GM11168 (cell line): ENCODE measurements around the gene FOXO1.

ENCODE experiments used
- in situ Hi-C: fragments of 300-500 bp; cut with MboI; formaldehyde crosslinking; loops from one replicate; pipeline ENCODE4 v1.12.0; 2022; ENCODE audit warnings: low sequenced_read_pairs; ENCODE audit not compliant: unreplicated experiment

FOXO1 gene

GRCh38 chr13:40640845-40641458 lies 25.5 kb downstream of the FOXO1 start:
- in situ Hi-C loops: no loop called here

GRCh38 chr13:40640202-40640601 lies 26.2 kb downstream of the FOXO1 start:
- in situ Hi-C loops: no loop called here

GRCh38 chr13:40639221-40639681 lies 27.2 kb downstream of the FOXO1 start:
- in situ Hi-C loops: no loop called here

- in situ Hi-C loops: no loop called here
These were observed 28.8 kb downstream of the FOXO1 start for GRCh38 chr13:40637643-40638042.

- in situ Hi-C loops: no loop called here
These were observed 31.0 kb downstream of the FOXO1 start for GRCh38 chr13:40635315-40635995.

GRCh38 chr13:40632915-40633314 lies 33.5 kb downstream of the FOXO1 start:
- in situ Hi-C loops: no loop called here

- in situ Hi-C loops: no loop called here
These were observed 34.8 kb downstream of the FOXO1 start for GRCh38 chr13:40631605-40632004.

GRCh38 chr13:40629678-40630384 lies 36.6 kb downstream of the FOXO1 start:
- in situ Hi-C loops: no loop called here

DNA sequence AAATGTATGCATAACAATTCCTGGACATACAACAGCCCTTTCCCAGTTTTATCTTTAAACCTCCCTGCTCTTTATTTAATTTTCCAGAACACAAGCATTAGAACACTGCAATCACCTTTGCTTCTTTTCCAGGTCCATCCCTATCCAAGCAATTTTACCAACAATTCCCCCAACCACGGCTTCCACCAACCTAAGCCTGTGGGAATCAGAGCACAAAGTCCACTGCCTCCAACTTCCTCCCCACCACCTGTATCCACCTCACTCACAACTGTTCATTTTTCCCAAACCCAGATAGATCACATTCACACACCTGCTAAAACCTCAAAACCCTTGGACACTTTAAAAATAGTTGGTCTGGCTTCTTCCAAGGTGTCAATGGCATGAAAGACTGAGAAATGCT lies 39.5 kb downstream of the FOXO1 start:
- in situ Hi-C loops: no loop called here

DNA sequence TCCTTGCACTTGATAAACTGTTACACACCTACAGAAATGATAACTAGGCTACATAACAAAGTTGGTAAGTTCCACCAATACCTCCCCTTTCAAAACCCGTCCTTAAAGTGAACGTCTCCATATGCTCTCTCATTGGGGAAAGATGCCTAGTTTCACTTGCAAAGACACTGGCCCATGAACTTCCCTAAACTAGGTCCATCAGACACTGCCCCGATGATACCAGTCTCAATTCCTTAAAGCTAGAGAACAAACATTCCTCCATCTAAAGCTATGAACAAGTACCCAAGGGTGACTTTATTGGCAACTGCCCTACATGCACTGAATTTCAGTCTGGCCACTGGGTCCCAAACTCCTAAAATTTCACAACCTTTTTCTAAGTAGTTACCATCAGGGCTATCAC lies 39.9 kb downstream of the FOXO1 start:
- in situ Hi-C loops: no loop called here

DNA sequence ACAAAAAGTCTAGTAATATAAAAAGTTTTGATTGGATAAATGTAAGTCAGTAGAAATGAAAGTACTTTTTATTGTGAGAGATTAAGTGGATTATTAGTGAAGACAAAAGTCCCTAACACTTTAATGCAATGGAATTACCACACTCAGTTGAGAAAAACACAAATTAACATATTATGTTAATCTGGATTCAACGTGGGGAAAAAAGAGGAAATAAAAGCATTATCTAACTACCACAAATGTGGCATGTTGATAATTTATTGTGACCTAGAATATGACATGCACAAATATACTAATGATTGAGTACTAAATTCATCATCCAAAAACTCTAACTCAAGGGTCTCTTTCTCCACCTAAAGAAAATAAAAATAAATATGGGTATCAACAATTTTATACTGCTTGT lies 41.5 kb downstream of the FOXO1 start:
- in situ Hi-C loops: no loop called here

DNA sequence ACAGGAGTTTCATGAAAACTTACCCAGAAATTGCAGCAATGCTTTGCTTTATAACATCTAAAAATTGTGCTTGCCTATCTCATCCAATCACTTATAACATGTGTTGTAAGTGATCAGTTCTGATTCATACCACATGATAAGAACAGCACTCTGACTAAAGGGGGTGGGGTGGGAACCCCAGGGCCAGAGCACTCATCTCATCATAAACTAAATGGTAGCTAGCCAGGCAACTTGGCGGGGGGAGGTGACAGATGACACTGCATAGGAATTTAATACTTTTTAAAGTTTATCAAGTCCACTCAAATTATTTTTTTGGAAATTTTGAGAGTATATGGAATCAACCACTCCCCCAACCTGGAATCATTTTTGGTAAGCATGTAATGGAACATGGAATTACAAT lies 42.1 kb downstream of the FOXO1 start:
- in situ Hi-C loops: no loop called here

DNA sequence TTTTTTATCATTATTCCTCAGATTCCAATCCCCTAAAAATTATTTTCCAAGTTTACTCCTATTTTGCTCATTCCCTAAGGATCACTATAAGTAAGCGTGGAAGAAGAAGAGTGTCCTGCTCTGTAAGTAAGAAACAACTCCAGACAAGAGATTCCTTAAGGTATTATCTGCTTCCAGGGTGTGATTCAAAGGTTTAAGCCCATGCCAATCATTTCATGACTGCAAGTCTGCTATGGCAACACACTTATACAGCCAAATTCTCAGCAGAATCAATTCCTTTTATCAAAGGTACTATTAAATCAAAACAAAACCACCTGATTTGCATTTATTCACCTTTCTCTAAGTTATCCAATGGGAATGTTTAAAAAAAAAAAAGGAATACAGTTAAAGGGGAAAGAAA lies 43.7 kb downstream of the FOXO1 start:
- in situ Hi-C loops: no loop called here

- in situ Hi-C loops: no loop called here
These were observed 44.2 kb downstream of the FOXO1 start for GRCh38 chr13:40622246-40622645.

DNA sequence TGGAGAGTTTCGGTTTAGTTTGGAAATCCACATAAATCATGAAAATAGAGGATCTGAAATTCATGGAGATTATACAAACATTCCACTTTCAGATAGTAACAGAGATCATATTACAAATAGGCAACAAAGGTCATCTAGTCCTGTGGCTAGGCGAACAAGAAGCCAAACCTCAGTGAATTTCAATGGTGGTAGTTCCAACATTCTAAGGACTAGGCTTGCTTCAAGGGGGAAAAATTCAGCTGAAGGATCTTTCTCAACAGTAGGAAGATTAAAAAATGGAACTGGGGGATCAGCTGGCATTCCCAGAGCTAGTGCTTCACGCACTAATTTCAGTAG lies 47.0 kb downstream of the FOXO1 start:
- in situ Hi-C loops: no loop called here

DNA sequence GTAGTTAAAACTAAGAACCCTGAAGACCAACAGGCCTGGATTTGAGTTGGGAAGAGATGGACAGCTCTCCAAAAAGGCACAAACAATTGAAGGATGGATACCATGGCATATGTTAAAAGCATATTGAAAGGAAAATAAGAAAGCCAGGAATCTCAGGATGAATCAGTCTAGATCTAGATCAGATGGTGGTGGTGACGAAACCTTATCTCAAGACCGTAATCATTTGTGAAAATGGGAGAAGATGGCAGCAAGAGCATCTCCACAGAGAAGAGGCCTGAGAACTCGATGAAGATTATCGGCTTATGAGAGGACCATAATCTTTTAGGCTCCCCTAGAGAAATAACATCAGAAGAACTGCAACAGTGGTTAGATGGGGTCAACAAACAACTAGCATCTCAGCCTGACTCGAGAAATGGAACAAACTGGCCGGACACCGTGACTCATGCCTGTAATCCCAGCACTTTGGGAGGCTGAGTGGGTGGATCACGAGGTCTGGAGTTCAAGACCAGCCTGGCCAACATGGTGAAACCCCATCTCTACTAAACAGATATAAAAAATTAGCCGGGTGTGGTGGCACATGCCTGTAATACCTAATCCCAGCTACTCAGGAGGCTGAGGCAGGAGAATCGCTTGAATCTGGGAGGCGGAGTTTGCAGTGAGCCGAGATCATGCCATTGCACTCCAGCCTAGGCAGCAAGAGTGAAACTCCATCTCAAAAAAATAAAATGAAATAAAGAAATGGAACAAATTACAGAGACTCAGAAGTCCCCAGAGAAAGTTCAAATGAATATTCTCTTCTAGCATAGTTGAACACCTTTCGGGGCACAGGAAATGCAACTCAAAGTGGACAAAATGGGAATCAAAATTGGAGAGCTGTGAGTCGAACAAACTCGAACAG lies 47.6 kb downstream of the FOXO1 start:
- in situ Hi-C loops: no loop called here

- in situ Hi-C loops: no loop called here
These were observed 48.6 kb downstream of the FOXO1 start for GRCh38 chr13:40617801-40618356.

GRCh38 chr13:40615619-40616018 lies 50.8 kb downstream of the FOXO1 start:
- in situ Hi-C loops: no loop called here

GRCh38 chr13:40613914-40614313 lies 52.5 kb downstream of the FOXO1 start:
- in situ Hi-C loops: no loop called here

GRCh38 chr13:40613192-40613818 lies 53.1 kb downstream of the FOXO1 start:
- in situ Hi-C loops: no loop called here
